ENCODE data around the gene SMPD4.

DNA sequence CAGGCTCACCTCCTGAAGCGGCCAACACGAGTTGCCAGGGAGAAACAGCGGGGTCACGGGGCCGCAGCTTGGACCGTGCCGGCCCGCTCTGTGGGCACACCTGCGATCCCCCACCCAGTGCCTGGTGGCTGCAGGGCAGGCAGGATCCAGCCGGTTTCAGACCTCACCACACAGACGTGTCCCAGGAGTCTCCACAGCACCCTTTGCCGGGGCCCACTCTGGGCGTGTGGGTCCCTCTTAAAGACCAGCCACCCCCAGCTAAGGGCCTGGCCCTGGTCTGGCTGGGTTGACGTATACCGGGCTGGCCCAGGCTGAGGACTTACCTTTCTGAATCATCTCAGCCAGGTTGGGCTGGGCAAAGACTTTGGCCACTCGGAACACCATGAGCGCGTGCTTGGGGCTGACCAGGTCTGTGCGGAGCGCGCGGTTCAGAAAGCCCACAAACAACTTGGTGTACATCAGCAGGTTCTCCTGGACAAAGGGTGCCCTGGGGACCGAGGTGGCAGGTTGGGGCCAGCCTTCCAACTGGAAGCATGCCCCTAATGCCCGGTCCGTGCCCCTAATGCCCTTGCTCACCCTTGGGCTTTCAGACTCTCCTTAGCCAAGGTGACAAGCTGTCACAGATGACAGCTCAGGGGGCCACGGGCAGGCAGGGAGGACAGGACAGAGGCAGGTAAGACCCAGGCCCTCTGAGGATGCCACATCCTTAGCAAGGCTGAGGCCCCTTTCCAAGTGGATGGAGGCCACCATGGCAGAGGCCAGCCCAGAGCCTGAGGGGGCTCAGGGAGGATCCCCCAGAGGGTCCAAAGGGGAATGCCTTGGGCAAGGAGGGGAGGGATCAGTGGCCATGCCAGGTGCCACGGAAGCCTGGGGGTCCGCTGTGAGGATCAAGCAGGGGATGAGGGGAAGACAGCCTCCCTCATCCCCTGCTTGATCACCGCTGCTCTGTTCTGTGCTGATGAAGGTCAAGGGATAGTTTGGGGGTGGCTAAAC, 26.3 kb downstream of the SMPD4 start:
- TF ChIP-seq, protein P1, sequence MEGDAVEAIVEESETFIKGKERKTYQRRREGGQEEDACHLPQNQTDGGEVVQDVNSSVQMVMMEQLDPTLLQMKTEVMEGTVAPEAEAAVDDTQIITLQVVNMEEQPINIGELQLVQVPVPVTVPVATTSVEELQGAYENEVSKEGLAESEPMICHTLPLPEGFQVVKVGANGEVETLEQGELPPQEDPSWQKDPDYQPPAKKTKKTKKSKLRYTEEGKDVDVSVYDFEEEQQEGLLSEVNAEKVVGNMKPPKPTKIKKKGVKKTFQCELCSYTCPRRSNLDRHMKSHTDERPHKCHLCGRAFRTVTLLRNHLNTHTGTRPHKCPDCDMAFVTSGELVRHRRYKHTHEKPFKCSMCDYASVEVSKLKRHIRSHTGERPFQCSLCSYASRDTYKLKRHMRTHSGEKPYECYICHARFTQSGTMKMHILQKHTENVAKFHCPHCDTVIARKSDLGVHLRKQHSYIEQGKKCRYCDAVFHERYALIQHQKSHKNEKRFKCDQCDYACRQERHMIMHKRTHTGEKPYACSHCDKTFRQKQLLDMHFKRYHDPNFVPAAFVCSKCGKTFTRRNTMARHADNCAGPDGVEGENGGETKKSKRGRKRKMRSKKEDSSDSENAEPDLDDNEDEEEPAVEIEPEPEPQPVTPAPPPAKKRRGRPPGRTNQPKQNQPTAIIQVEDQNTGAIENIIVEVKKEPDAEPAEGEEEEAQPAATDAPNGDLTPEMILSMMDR (IDR thresholded peaks at IDR 0.05) = no peak
- TF ChIP-seq POLR2A (IDR thresholded peaks at IDR 0.05) = no peak

Data from esophagus squamous epithelium (tissue), 4 donors.